ENCODE measurements around the gene SETX. TPM values are rescaled to one million over a fixed set of nuclear protein-coding genes. Genes with fewer than 3 reads are reported as not detected.

The SETX gene
- total RNA-seq, 5 donors from 2014 or later (not counting 1 experiment from before 2014, with no cell fraction given): 63.9 to 73.2 (median 65.0) TPM

GRCh38 chr9:132242621-132243155 is 112.1 kb downstream of the SETX start:
- H3K27me3 Mint-ChIP-seq: peaks cover 0 to 19% of the 10 kb centered on the region in 2 donors
- no peaks in the 10 kb centered on the region for H3K36me3 ChIP-seq (ENCODE audit: control insufficient read depth in 2 of 2, extremely low read depth in 1 of 2, insufficient read depth in 1 of 2, low read length in 1 of 2)
- ChIA-PET CTCF (no interaction called here), POLR2A (no interaction called here)
- DNase-seq: no peak
- H3K9me3 ChIP-seq: no peaks in the 10 kb centered on the region
- H3K4me3 Mint-ChIP-seq: peak overlapping the region; percentile 89 to 99 (median 92)
- peak overlapping the region; percentile 68 to 81 for H3K4me3 ChIP-seq (ENCODE audit: control insufficient read depth in 1 of 2, extremely low read depth in 1 of 2, low read length in 1 of 2)
- H3K36me3 Mint-ChIP-seq: no peaks in the 10 kb centered on the region
- no peak overlapping the region for H3K27ac ChIP-seq (ENCODE audit: low read length)
- H3K4me1 Mint-ChIP-seq: peaks cover 8 to 13% (median 11%) of the 10 kb centered on the region in 3 donors
- peak overlapping the region; percentile 78 for H3K27ac Mint-ChIP-seq
- H3K4me1 ChIP-seq (ENCODE audit: control insufficient read depth in 1 of 2, extremely low read depth in 1 of 2, insufficient read depth in 2 of 2, low read length in 2 of 2): peaks cover 0 to 28% of the 10 kb centered on the region in 2 experiments
- peaks cover 0 to 33% of the 10 kb centered on the region in 2 experiments for H3K27me3 ChIP-seq (replicated peaks in 1 of 2; ENCODE audit: control insufficient read depth in 2 of 2, extremely low read depth in 1 of 2, insufficient read depth in 2 of 2, low read length in 1 of 2)
- WGBS (ENCODE audit: insufficient coverage): 32% methylated on average over 6 of the region's 18 CpGs
- no peak for ATAC-seq (replicated peaks in 1 of 4)
- no peaks in the 10 kb centered on the region for H3K9me3 Mint-ChIP-seq

GRCh38 chr9:132241840-132242620 is 112.8 kb downstream of the SETX start:
- under 1% methylated on average over 80 of the region's 81 CpGs for WGBS (ENCODE audit: insufficient coverage)
- Histone ChIP-seq H3K36me3 (ENCODE audit: control insufficient read depth in 2 of 2, extremely low read depth in 1 of 2, insufficient read depth in 1 of 2, low read length in 1 of 2) (no peaks in the 10 kb centered on the region), H3K9me3 (no peaks in the 10 kb centered on the region), H3K4me3 (ENCODE audit: control insufficient read depth in 1 of 2, extremely low read depth in 1 of 2, low read length in 1 of 2) (peak overlapping the region; percentile 73 to 81), H3K27ac (ENCODE audit: low read length) (no peak overlapping the region), H3K27me3 (replicated peaks in 1 of 2; ENCODE audit: control insufficient read depth in 2 of 2, extremely low read depth in 1 of 2, insufficient read depth in 2 of 2, low read length in 1 of 2) (peaks cover 0 to 33% of the 10 kb centered on the region in 2 experiments), H3K4me1 (ENCODE audit: control insufficient read depth in 1 of 2, extremely low read depth in 1 of 2, insufficient read depth in 2 of 2, low read length in 2 of 2) (peaks cover 0 to 28% of the 10 kb centered on the region in 2 experiments)
- H3K9me3 Mint-ChIP-seq: no peaks in the 10 kb centered on the region
- H3K4me1 Mint-ChIP-seq: peaks cover 8 to 13% (median 11%) of the 10 kb centered on the region in 3 donors
- no peaks in the 10 kb centered on the region for H3K36me3 Mint-ChIP-seq
- peak overlapping the region; percentile 78 for H3K27ac Mint-ChIP-seq
- CTCF ChIA-PET: interaction anchor here in 1 of 2 donors (0.6 to 1.2 kb wide), 8 partner anchors 11 to 1194 kb away, joined by 3 to 9 read pairs (median 4); partner anchors contain the start of gene MED27
- H3K27me3 Mint-ChIP-seq: peaks cover 0 to 16% of the 10 kb centered on the region in 2 donors
- peak overlapping the region; percentile 94 to 99 (median 96) for H3K4me3 Mint-ChIP-seq
- DNase-seq (peak in 32 of 35 experiments; percentile 22 to 76 (median 46)), ATAC-seq (replicated peaks in 1 of 4) (peak in 1 of 4 experiments; percentile 2)
- POLR2A ChIA-PET: no interaction called here

GRCh38 chr9:132241483-132241839 is 113.3 kb downstream of the SETX start:
- H3K36me3 ChIP-seq (ENCODE audit: control insufficient read depth in 2 of 2, extremely low read depth in 1 of 2, insufficient read depth in 1 of 2, low read length in 1 of 2): no peaks in the 10 kb centered on the region
- peak overlapping the region; percentile 73 to 74 for H3K4me3 ChIP-seq (ENCODE audit: control insufficient read depth in 1 of 2, extremely low read depth in 1 of 2, low read length in 1 of 2)
- Mint-ChIP-seq H3K27me3 (peaks cover 0 to 10% of the 10 kb centered on the region in 2 donors), H3K27ac (peak overlapping the region; percentile 84 to 96), H3K9me3 (no peaks in the 10 kb centered on the region), H3K36me3 (no peaks in the 10 kb centered on the region), H3K4me3 (peak overlapping the region; percentile 94 to 96 (median 95)), H3K4me1 (peaks cover 8 to 15% (median 14%) of the 10 kb centered on the region in 3 donors)
- H3K27me3 ChIP-seq (replicated peaks in 1 of 2; ENCODE audit: control insufficient read depth in 2 of 2, extremely low read depth in 1 of 2, insufficient read depth in 2 of 2, low read length in 1 of 2): peaks cover 0 to 33% of the 10 kb centered on the region in 2 experiments
- CTCF ChIA-PET: interaction anchor here (0.6 to 1.2 kb wide), 9 partner anchors 11 to 1193 kb away, joined by 3 to 9 read pairs (median 4); partner anchors contain the start of gene MED27 (in 1 of the 2)
- DNase-seq (no peak), ATAC-seq (replicated peaks in 1 of 4) (peak in 1 of 4 experiments; percentile 0)
- POLR2A ChIA-PET: no interaction called here
- 0% methylated on average over 29 of the region's 33 CpGs for WGBS (ENCODE audit: insufficient coverage)
- H3K9me3 ChIP-seq: no peaks in the 10 kb centered on the region
- peaks cover 0 to 31% of the 10 kb centered on the region in 2 experiments for H3K4me1 ChIP-seq (ENCODE audit: control insufficient read depth in 1 of 2, extremely low read depth in 1 of 2, insufficient read depth in 2 of 2, low read length in 2 of 2)
- peak overlapping the region; percentile 34 for H3K27ac ChIP-seq (ENCODE audit: low read length)

GRCh38 chr9:132240841-132241482 is 113.8 kb downstream of the SETX start:
- Histone ChIP-seq H3K4me3 (ENCODE audit: control insufficient read depth in 1 of 2, extremely low read depth in 1 of 2, low read length in 1 of 2) (peak overlapping the region; percentile 73 to 74), H3K4me1 (ENCODE audit: control insufficient read depth in 1 of 2, extremely low read depth in 1 of 2, insufficient read depth in 2 of 2, low read length in 2 of 2) (peaks cover 0 to 36% of the 10 kb centered on the region in 2 experiments), H3K9me3 (no peaks in the 10 kb centered on the region), H3K27ac (ENCODE audit: low read length) (peak overlapping the region; percentile 61), H3K27me3 (replicated peaks in 1 of 2; ENCODE audit: control insufficient read depth in 2 of 2, extremely low read depth in 1 of 2, insufficient read depth in 2 of 2, low read length in 1 of 2) (peaks cover 0 to 30% of the 10 kb centered on the region in 2 experiments), H3K36me3 (ENCODE audit: control insufficient read depth in 2 of 2, extremely low read depth in 1 of 2, insufficient read depth in 1 of 2, low read length in 1 of 2) (no peaks in the 10 kb centered on the region)
- H3K27me3 Mint-ChIP-seq: peaks cover 0 to 6% of the 10 kb centered on the region in 2 donors
- ChIA-PET POLR2A (no interaction called here), CTCF (interaction anchor here (0.6 to 1.2 kb wide), 9 partner anchors 12 to 1193 kb away, joined by 3 to 9 read pairs (median 4); partner anchors contain the start of gene MED27 (in 1 of the 2))
- 6% methylated on average over 63 of the region's 63 CpGs for WGBS (ENCODE audit: insufficient coverage)
- H3K4me1 Mint-ChIP-seq: peaks cover 8 to 18% (median 16%) of the 10 kb centered on the region in 3 donors
- peak; percentile 89 to 92 (median 91) for ATAC-seq (replicated peaks in 1 of 4)
- H3K9me3 Mint-ChIP-seq: no peaks in the 10 kb centered on the region
- peak; percentile 98 to 100 (median 99) for DNase-seq
- H3K36me3 Mint-ChIP-seq: no peaks in the 10 kb centered on the region
- H3K27ac Mint-ChIP-seq: peak overlapping the region; percentile 84 to 96
- peak overlapping the region; percentile 94 to 96 (median 95) for H3K4me3 Mint-ChIP-seq

GRCh38 chr9:132239999-132240840 is 114.6 kb downstream of the SETX start:
- H3K27ac ChIP-seq (ENCODE audit: low read length): peak overlapping the region; percentile 61
- H3K4me3 Mint-ChIP-seq: peak overlapping the region; percentile 24 to 95 (median 94)
- ChIA-PET POLR2A (no interaction called here), CTCF (interaction anchor here in 1 of 2 donors (0.5 kb wide), 1 partner anchor 1097 kb away, joined by 3 read pairs; no protein-coding TSS in a partner anchor)
- DNase-seq: peak in 1 of 35 experiments; percentile 7
- peak overlapping the region; percentile 40 to 41 for H3K4me3 ChIP-seq (ENCODE audit: control insufficient read depth in 1 of 2, extremely low read depth in 1 of 2, low read length in 1 of 2)
- peaks cover 8 to 18% (median 16%) of the 10 kb centered on the region in 3 donors for H3K4me1 Mint-ChIP-seq
- ATAC-seq (replicated peaks in 1 of 4): no peak
- 64% methylated on average over 17 of the region's 21 CpGs for WGBS (ENCODE audit: insufficient coverage)
- no peaks in the 10 kb centered on the region for H3K36me3 ChIP-seq (ENCODE audit: control insufficient read depth in 2 of 2, extremely low read depth in 1 of 2, insufficient read depth in 1 of 2, low read length in 1 of 2)
- no peaks in the 10 kb centered on the region for H3K9me3 ChIP-seq
- peaks cover 0 to 36% of the 10 kb centered on the region in 2 experiments for H3K4me1 ChIP-seq (ENCODE audit: control insufficient read depth in 1 of 2, extremely low read depth in 1 of 2, insufficient read depth in 2 of 2, low read length in 2 of 2)
- H3K27me3 ChIP-seq (replicated peaks in 1 of 2; ENCODE audit: control insufficient read depth in 2 of 2, extremely low read depth in 1 of 2, insufficient read depth in 2 of 2, low read length in 1 of 2): peaks cover 0 to 26% of the 10 kb centered on the region in 2 experiments
- H3K27ac Mint-ChIP-seq: peak overlapping the region in 1 of 2 donors; percentile 52
- H3K36me3 Mint-ChIP-seq: no peaks in the 10 kb centered on the region
- no peaks in the 10 kb centered on the region for H3K9me3 Mint-ChIP-seq
- peaks cover 0 to 4% of the 10 kb centered on the region in 2 donors for H3K27me3 Mint-ChIP-seq
